ENCODE measurements around the gene EYA3.

EYA3 gene

DNA sequence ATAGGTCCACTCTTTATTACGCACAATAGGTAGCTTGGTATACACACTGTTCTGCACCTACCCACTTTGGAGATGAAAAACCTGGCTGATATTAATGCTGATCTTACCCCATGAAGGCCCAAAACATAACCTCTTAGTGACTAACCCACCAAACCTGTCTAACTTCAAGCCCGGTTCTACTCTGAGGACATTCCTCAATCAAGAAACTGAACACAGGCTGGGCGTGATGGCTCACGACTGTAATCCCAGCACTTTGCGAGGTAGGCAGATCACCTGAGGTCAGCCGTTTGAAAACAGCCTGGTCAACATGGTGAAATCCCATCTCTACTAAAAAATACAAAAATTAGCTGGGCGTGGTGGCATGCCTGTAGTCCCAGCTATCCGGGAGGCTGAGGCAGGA lies 50.5 kb downstream of the EYA3 start:
- TF ChIP-seq, protein P1, sequence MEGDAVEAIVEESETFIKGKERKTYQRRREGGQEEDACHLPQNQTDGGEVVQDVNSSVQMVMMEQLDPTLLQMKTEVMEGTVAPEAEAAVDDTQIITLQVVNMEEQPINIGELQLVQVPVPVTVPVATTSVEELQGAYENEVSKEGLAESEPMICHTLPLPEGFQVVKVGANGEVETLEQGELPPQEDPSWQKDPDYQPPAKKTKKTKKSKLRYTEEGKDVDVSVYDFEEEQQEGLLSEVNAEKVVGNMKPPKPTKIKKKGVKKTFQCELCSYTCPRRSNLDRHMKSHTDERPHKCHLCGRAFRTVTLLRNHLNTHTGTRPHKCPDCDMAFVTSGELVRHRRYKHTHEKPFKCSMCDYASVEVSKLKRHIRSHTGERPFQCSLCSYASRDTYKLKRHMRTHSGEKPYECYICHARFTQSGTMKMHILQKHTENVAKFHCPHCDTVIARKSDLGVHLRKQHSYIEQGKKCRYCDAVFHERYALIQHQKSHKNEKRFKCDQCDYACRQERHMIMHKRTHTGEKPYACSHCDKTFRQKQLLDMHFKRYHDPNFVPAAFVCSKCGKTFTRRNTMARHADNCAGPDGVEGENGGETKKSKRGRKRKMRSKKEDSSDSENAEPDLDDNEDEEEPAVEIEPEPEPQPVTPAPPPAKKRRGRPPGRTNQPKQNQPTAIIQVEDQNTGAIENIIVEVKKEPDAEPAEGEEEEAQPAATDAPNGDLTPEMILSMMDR (IDR thresholded peaks at IDR 0.05) = no peak
- TF ChIP-seq ZFX (IDR thresholded peaks at IDR 0.05; ENCODE audit: borderline replicate concordance) = no peak
- no peak overlapping the region for H3K27ac ChIP-seq

DNA sequence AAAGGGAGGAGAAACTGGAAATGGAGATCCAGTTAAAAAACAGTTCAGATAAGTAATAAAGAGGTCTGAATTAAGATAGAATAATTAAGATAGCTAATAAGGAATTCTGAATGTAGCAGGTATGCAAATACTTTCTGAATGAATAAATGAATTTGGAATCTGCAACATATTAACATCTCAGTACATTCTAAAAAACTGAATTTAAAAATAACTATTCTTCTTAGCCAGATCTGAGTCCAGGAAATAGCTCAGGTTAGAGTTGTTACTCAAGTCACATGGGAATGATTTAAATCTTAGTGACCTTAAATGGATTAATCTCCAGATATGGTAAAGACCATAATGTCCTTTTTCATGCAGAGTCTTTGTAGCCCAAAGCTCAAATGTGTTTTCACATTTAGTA lies 51.2 kb downstream of the EYA3 start:
- H3K27ac ChIP-seq = no peak overlapping the region
- TF ChIP-seq ZFX (IDR thresholded peaks at IDR 0.05; ENCODE audit: borderline replicate concordance) = no peak
- TF ChIP-seq, protein P1 (IDR thresholded peaks at IDR 0.05) = no peak

DNA sequence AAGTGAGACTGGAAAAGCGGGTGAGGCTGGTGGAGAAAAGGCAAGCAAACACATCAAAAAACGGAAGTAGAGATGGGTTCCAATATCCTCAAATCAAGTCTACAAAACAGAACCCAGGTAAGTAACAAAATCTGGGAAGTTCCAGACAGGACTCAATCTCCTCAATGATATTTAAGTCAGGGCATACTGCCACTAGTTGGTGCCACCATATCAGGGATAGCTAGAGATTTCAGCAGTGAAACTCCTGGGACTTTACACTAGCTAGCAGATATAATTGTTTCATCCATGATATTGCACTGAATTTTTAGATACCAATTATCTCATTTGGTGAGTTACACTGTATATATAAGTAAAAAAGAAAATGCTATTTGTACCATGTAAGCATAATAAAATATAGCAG lies 52.0 kb downstream of the EYA3 start:
- TF ChIP-seq ZFX (IDR thresholded peaks at IDR 0.05; ENCODE audit: borderline replicate concordance) = no peak
- TF ChIP-seq, protein P1 (IDR thresholded peaks at IDR 0.05) = peak; percentile 25; the same call in 1 of the 2 replicates
- H3K27ac ChIP-seq = no peak overlapping the region

DNA sequence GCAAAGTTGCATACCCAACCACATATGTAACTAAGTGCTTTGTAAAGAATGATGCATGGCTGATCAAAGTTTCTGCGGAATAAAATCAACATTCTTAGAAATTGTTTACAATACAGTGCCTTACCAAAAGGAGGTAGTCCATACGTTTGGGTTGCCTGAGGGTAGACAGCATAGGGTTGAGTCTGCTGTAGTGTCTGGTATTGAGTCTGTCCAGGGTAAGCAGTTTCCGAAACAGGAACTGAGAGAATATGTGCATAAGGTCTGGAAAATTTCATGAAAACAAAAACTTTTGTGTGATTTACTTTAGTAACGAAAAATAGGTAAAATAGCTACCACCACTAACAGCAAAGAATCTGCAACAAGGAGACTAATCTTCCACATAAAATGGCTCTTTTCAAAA lies 53.0 kb downstream of the EYA3 start:
- no peak overlapping the region for H3K27ac ChIP-seq
- TF ChIP-seq, protein P1 (IDR thresholded peaks at IDR 0.05) = no peak
- no peak for TF ChIP-seq ZFX (IDR thresholded peaks at IDR 0.05; ENCODE audit: borderline replicate concordance)

DNA sequence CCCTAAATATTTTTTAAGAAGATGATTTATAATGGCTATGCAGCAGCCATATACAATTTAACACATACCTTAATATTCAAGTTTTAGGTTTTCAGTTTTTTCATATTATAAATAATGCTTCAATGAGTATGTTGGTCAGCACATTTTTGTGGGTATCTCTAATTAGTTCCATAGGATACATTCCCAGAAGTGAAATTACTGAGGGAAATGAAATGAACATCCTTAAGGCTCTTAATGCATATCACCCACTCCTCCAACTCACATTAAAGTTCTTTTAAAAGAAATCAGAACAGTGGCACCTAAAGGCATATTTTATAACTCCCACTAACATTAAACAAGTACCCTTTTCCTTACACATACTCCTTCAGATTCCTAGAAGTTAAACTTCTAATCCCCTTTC lies 56.1 kb downstream of the EYA3 start:
- TF ChIP-seq, protein P1 (IDR thresholded peaks at IDR 0.05) = no peak
- no peak for TF ChIP-seq ZFX (IDR thresholded peaks at IDR 0.05; ENCODE audit: borderline replicate concordance)
- no peak overlapping the region for H3K27ac ChIP-seq

DNA sequence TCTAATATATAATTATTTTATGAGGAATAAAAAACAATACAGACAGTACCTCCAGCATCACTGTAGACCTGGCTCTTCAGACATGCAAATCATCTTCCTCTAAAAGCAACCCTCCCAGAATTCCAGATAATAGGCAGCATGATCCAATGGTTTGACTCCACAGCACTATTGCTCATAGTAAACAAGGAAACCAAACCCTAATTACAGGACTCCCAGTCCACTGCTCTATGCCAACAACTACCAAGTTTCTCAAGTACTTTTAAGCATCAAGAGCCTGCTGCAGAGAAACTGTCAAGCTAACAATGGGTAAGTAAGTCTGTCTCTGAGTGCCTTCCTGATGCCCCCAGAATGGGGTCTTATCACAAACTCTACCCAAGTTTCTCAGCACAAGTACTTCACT lies 57.2 kb downstream of the EYA3 start:
- TF ChIP-seq ZFX (IDR thresholded peaks at IDR 0.05; ENCODE audit: borderline replicate concordance) = no peak
- TF ChIP-seq, protein P1 (IDR thresholded peaks at IDR 0.05) = no peak
- no peak overlapping the region for H3K27ac ChIP-seq

DNA sequence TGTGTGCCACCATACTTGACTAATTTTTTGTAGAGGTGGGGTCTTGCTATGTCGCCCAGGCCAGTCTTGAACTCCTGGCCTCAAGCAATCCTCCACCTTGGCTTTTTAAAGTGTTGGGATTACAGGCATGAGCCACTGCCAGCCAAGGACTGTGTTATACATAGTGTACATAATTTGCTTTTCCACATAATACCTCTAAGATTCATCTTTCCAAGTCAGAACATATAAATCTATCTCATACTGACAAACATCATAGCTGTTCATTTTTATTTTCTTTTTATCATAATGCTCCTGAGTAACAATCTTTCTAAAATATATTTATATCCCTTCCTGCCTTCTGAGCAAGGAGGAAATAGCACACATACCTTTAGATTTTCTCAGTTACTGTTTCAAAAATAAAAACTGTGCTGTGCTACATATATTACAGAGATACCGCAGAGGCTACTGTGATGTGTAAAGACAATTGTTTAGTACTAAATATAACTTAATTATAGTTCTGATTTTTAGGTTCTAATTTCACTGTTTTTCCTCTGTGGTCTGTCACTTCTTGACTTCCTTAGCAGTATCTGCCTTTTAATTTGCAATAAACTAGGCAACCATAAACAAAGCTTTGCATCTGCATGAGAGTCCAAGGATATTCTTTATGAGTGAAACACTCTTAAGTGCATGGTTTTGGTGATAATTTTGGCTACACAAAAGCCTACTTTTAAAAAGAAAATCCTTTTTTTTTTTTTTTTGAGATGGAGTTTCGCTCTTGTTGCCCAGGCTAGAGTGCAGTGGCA lies 59.3 kb downstream of the EYA3 start:
- TF ChIP-seq, protein P1 (IDR thresholded peaks at IDR 0.05) = no peak
- no peak for TF ChIP-seq ZFX (IDR thresholded peaks at IDR 0.05; ENCODE audit: borderline replicate concordance)
- H3K27ac ChIP-seq = no peak overlapping the region

Measured in 22Rv1 (cell line).